CMK (cell line): ENCODE data around the gene SLC66A1.

ENCODE experiments used
- DNase-seq: peaks from one replicate; pipeline ENCODE4 v3.0.0-alpha.2; 2010; ENCODE audit warnings: low read depth

SLC66A1 gene

GRCh38 chr1:19325958-19326747 lies 14.0 kb downstream of the SLC66A1 start:
- peak; percentile 98 for DNase-seq

GRCh38 chr1:19326748-19327065 lies 14.6 kb downstream of the SLC66A1 start:
- no peak for DNase-seq

- DNase-seq: no peak
Observed at GRCh38 chr1:19327301-19327700, 15.2 kb downstream of the SLC66A1 start.

- DNase-seq: no peak
Observed at GRCh38 chr1:19327736-19328135, 15.6 kb downstream of the SLC66A1 start.

GRCh38 chr1:19328486-19328885 lies 16.4 kb downstream of the SLC66A1 start:
- no peak for DNase-seq

- no peak for DNase-seq
Observed at GRCh38 chr1:19329188-19329587, 17.1 kb downstream of the SLC66A1 start.

GRCh38 chr1:19329611-19330010 lies 17.5 kb downstream of the SLC66A1 start:
- DNase-seq: no peak

GRCh38 chr1:19330449-19331135 lies 18.5 kb downstream of the SLC66A1 start:
- DNase-seq: no peak

- DNase-seq: no peak
Observed at GRCh38 chr1:19331262-19331878, 19.2 kb downstream of the SLC66A1 start.

GRCh38 chr1:19332832-19333231 lies 20.7 kb downstream of the SLC66A1 start:
- DNase-seq: no peak

- no peak for DNase-seq
Observed at GRCh38 chr1:19333587-19334354, 21.6 kb downstream of the SLC66A1 start.

- no peak for DNase-seq
Observed at GRCh38 chr1:19336543-19336942, 24.4 kb downstream of the SLC66A1 start.

- DNase-seq: no peak
Observed at GRCh38 chr1:19337289-19337688, 25.2 kb downstream of the SLC66A1 start.

GRCh38 chr1:19338323-19338762 lies 26.2 kb downstream of the SLC66A1 start:
- DNase-seq: no peak

- DNase-seq: no peak
Observed at GRCh38 chr1:19339214-19339861, 27.2 kb downstream of the SLC66A1 start.

GRCh38 chr1:19340387-19340937 lies 28.3 kb downstream of the SLC66A1 start:
- no peak for DNase-seq

- DNase-seq: peak; percentile 53
Observed at GRCh38 chr1:19341201-19342061, 29.3 kb downstream of the SLC66A1 start.

- DNase-seq: no peak
Observed at GRCh38 chr1:19342062-19342750, 30.1 kb downstream of the SLC66A1 start.

- DNase-seq: no peak
Observed at GRCh38 chr1:19342894-19343616, 30.9 kb downstream of the SLC66A1 start.
